ENCODE results near the gene SLC25A21.
"Not testable (repeated sequence)": the region's sequence is repeated elsewhere in the genome, so short reads cannot be mapped to it uniquely, and the experiment has no call there.

The SLC25A21 gene

DNA sequence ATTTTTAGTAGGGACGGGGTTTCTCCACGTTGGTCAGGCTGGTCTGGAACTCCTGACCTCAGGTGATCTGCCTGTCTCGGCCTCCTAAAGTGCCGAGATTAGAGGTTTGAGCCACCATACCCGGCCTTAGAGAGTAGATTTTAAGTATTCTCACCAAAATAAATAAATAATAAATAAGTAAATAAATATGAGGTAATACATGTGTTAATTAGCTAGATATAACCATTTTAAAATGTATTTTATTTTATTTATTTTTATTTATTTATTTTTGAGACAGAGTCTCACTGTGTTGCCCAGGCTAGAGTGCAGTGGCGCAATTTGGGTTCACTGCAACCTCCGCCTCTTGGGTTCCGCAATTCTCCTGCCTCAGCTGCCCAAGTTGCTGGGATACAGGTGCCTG is 12.1 kb upstream of the SLC25A21 start:
- H3K27me3 ChIP-seq (ENCODE audit: insufficient read depth, low read length); H3K36me3 ChIP-seq (ENCODE audit: insufficient read depth, low read depth, low read length); H3K4me3 ChIP-seq (ENCODE audit: low read length); H3K27ac ChIP-seq (ENCODE audit: low read length); H3K9ac ChIP-seq (ENCODE audit: low read depth, low read length); H3K9me3 ChIP-seq (ENCODE audit: insufficient read depth, low read depth, low read length); H3K4me1 ChIP-seq (ENCODE audit: insufficient read depth, low read length): not testable (repeated sequence)

DNA sequence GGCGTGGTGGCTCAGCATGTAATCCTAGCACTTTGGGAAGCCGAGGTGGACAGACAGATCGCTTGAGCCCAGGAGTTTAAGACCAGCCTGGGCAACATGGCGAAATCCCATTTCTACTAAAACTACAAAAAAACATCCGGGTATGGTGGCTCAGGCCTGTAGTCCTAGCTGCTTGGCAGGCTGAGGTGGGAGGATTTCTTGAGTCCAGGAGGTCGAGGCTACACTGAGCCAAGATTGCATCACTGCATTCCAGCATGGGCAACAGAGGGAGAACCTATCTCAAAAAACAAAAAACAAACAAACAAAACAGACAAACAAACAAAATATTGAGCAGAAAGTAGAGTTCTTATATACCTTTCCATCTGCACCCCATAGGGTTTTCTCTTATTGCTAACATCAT is 9.0 kb upstream of the SLC25A21 start:
- no peaks in the 10 kb centered on the region for H3K9me3 ChIP-seq (ENCODE audit: insufficient read depth, low read depth, low read length)
- H3K4me1 ChIP-seq (ENCODE audit: insufficient read depth, low read length), result no peaks in the 10 kb centered on the region
- H3K27me3 ChIP-seq (ENCODE audit: insufficient read depth, low read length), result no peaks in the 10 kb centered on the region
- no peak overlapping the region for H3K4me3 ChIP-seq (ENCODE audit: low read length)
- no peak overlapping the region for H3K27ac ChIP-seq (ENCODE audit: low read length)
- H3K36me3 ChIP-seq (ENCODE audit: insufficient read depth, low read depth, low read length), result no peaks in the 10 kb centered on the region
- H3K9ac ChIP-seq (ENCODE audit: low read depth, low read length), result no peak overlapping the region

DNA sequence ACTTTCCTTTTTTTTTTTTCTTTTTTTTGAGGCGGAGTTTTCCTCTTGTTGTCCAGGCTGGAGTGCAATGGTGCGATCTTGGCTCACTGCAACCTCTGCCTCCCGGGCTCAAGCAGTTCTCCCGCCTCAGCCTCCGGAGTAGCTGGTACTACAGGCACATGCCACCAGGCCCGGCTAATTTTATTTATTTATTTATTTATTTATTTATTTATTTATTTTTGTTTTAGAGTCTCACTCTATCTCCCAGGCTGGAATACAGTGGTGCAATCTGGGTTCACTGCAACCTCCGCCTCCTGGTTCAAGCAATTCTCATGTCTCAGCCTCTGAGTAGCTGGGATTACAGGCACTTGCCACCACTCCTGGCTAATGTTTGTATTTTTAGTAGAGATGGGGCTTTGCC is 8.5 kb upstream of the SLC25A21 start:
- not testable (repeated sequence) for H3K36me3 ChIP-seq (ENCODE audit: insufficient read depth, low read depth, low read length); H3K27ac ChIP-seq (ENCODE audit: low read length); H3K9me3 ChIP-seq (ENCODE audit: insufficient read depth, low read depth, low read length); H3K4me1 ChIP-seq (ENCODE audit: insufficient read depth, low read length); H3K4me3 ChIP-seq (ENCODE audit: low read length); H3K27me3 ChIP-seq (ENCODE audit: insufficient read depth, low read length); H3K9ac ChIP-seq (ENCODE audit: low read depth, low read length)

DNA sequence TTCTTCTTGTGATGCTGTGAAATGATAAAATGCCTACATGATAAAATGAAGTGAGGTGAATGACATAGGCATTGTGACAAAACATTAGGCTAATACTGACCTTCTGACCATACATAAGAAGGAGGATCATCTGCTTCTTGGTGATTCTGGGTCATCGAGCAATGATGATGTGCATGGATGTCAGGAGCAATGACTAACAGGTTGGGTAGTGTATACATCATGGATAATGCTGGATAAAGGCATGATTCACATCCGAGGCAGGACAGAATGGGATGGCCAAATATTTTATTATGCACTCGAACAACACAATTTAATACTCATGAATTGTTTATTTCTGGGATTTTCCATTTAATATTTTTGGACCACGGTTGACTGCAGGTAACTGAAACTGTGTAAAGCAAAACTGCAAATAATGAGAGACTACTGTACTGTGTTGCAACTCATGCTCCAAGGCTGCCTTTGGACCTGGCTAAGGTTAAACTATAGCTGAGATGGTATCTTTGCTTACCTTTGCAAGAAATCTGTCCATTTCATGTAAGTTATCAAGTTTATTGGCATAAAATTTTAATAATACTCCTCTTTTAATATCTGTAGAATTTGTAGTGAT is 7.6 kb upstream of the SLC25A21 start:
- no peaks in the 10 kb centered on the region for H3K4me1 ChIP-seq (ENCODE audit: insufficient read depth, low read length)
- no peaks in the 10 kb centered on the region for H3K9me3 ChIP-seq (ENCODE audit: insufficient read depth, low read depth, low read length)
- H3K36me3 ChIP-seq (ENCODE audit: insufficient read depth, low read depth, low read length), result no peaks in the 10 kb centered on the region
- H3K4me3 ChIP-seq (ENCODE audit: low read length), result no peak overlapping the region
- H3K27me3 ChIP-seq (ENCODE audit: insufficient read depth, low read length), result no peaks in the 10 kb centered on the region
- H3K9ac ChIP-seq (ENCODE audit: low read depth, low read length), result no peak overlapping the region
- H3K27ac ChIP-seq (ENCODE audit: low read length), result no peak overlapping the region

DNA sequence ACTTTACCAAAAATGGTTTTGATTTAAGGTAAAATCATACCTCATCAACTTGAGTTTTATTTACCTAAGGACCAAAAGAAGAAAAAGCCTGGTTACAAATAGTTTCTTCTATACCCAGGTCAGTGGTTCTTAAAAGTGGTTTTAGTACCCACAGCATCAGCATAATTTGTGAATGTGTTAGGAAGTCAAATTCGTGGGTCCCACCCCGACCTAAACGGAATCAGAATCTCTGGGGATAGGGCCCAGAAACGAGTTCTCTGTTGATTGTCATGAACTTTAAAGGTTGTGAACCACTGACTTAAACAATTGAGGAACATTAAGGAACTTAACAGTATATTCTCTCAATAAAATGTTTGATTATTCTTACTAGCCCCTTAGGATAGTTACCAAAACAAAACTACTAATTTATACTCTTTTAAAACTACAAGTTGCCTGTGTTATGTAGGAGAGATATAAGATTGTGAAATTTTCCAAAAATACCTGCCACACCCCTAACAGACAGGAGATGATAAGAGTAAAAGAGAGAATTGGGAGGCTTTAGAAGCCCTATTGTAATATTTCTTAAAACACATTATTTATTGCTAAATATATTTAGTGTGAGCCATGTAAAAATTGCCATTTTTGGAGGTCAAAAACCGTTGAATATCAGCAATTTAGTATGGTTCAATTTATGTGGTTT is 669 bp upstream of the SLC25A21 start:
- Histone ChIP-seq H3K27ac (ENCODE audit: low read length) (no peak overlapping the region), H3K27me3 (ENCODE audit: insufficient read depth, low read length) (no peaks in the 10 kb centered on the region), H3K36me3 (ENCODE audit: insufficient read depth, low read depth, low read length) (no peaks in the 10 kb centered on the region), H3K4me3 (ENCODE audit: low read length) (peak overlapping the region; percentile 90), H3K4me1 (ENCODE audit: insufficient read depth, low read length) (peaks cover 18% of the 10 kb centered on the region; the same call in 1 of the 2 replicates), H3K9ac (ENCODE audit: low read depth, low read length) (peak overlapping the region; percentile 98; the same call in 1 of the 2 replicates), H3K9me3 (ENCODE audit: insufficient read depth, low read depth, low read length) (no peaks in the 10 kb centered on the region)

DNA sequence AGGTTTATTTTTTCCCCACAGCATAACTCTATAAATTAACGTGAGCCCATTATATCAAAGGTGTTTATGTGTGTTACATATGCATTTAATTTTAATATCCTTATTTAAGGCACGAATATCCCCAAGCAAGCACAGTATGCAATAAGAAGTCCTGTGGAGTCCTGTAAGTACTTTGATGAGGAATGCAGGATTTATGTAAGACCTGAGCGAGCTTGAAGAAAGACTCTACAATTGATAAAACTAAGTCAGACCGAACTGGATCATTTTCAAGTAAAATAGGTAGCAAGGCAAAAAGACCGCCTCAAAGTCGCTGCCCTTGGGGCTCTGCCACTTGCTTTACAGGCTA is 755 bp downstream of the SLC25A21 start:
- H3K27me3 ChIP-seq (ENCODE audit: insufficient read depth, low read length), result no peaks in the 10 kb centered on the region
- H3K9ac ChIP-seq (ENCODE audit: low read depth, low read length), result peak overlapping the region; percentile 98
- peak overlapping the region; percentile 75 for H3K27ac ChIP-seq (ENCODE audit: low read length)
- peak overlapping the region; percentile 90 for H3K4me3 ChIP-seq (ENCODE audit: low read length)
- H3K4me1 ChIP-seq (ENCODE audit: insufficient read depth, low read length), result peaks cover 30% of the 10 kb centered on the region; the same call in 1 of the 2 replicates
- H3K9me3 ChIP-seq (ENCODE audit: insufficient read depth, low read depth, low read length), result no peaks in the 10 kb centered on the region
- H3K36me3 ChIP-seq (ENCODE audit: insufficient read depth, low read depth, low read length), result no peaks in the 10 kb centered on the region

DNA sequence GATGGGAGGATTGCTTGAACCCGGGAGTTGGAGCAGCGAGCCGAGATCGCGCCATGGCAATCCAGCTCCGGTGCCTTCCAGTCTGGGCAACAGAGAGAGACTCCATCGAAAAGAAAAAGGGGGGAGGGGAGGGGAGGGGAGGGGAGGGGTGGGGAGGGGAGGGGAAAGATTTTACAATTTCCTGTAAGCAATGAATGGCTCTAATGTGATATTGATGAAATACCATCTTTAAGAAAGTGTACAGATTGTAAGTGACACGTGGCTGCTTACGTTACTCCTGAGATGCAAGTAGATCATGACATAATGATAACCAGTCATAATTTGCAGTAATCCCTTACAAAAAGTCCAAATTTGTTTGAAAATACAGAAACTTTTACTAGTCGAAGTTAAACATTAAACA is 1.4 kb downstream of the SLC25A21 start:
- H3K4me3 ChIP-seq (ENCODE audit: low read length), result peak overlapping the region; percentile 90; the same call in 1 of the 2 replicates
- H3K9ac ChIP-seq (ENCODE audit: low read depth, low read length), result no peak overlapping the region
- no peaks in the 10 kb centered on the region for H3K36me3 ChIP-seq (ENCODE audit: insufficient read depth, low read depth, low read length)
- H3K9me3 ChIP-seq (ENCODE audit: insufficient read depth, low read depth, low read length), result no peaks in the 10 kb centered on the region
- H3K27me3 ChIP-seq (ENCODE audit: insufficient read depth, low read length), result no peaks in the 10 kb centered on the region
- H3K4me1 ChIP-seq (ENCODE audit: insufficient read depth, low read length), result peaks cover 30% of the 10 kb centered on the region; the same call in 1 of the 2 replicates
- H3K27ac ChIP-seq (ENCODE audit: low read length), result no peak overlapping the region

DNA sequence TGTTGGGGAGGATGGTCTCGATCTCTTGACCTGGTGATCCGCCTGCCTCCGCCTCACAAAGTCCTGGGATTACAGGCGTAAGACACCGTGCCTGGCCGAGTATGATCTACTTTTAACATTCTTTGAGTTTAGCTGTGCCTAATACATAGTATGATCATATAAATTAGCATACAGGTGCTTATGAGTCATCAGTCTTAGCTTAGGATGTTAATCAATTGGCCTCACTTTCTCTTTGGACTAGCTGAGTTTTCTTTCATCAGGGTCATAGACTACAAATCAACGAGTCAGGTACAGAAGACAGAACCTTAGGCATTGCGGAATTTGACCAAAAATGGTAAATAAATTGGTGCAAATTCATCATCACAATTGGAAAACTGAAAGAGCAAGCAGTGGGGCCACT is 2.2 kb downstream of the SLC25A21 start:
- H3K27me3 ChIP-seq (ENCODE audit: insufficient read depth, low read length), result no peaks in the 10 kb centered on the region
- no peak overlapping the region for H3K27ac ChIP-seq (ENCODE audit: low read length)
- no peaks in the 10 kb centered on the region for H3K36me3 ChIP-seq (ENCODE audit: insufficient read depth, low read depth, low read length)
- H3K9me3 ChIP-seq (ENCODE audit: insufficient read depth, low read depth, low read length), result no peaks in the 10 kb centered on the region
- H3K9ac ChIP-seq (ENCODE audit: low read depth, low read length), result no peak overlapping the region
- H3K4me1 ChIP-seq (ENCODE audit: insufficient read depth, low read length), result peaks cover 30% of the 10 kb centered on the region; the same call in 1 of the 2 replicates
- H3K4me3 ChIP-seq (ENCODE audit: low read length), result no peak overlapping the region

DNA sequence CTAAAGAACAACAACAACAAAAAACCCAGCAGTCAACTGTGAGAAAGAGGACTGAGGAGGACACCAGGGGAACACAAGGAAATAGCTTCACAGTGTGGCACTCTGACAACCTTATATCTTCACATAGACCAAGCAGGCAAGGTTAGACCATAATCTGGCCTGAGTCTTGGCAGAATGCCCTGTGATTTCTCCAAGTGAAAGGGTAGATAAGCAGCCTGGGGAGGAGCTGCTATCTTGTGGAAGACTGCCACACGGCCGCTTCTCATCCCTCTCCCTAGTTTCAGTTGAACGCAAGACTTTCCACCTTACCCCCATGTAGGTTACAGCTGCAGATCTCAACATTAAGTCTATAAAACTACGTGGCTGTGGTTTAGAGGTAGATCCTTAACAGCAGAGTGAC is 3.7 kb downstream of the SLC25A21 start:
- Histone ChIP-seq H3K4me1 (ENCODE audit: insufficient read depth, low read length) (peaks cover 30% of the 10 kb centered on the region; the same call in 1 of the 2 replicates), H3K9ac (ENCODE audit: low read depth, low read length) (peak overlapping the region; percentile 54; the same call in 1 of the 2 replicates), H3K27me3 (ENCODE audit: insufficient read depth, low read length) (no peaks in the 10 kb centered on the region), H3K36me3 (ENCODE audit: insufficient read depth, low read depth, low read length) (no peaks in the 10 kb centered on the region), H3K4me3 (ENCODE audit: low read length) (peak overlapping the region; percentile 12; the same call in 1 of the 2 replicates), H3K27ac (ENCODE audit: low read length) (peak overlapping the region; percentile 85), H3K9me3 (ENCODE audit: insufficient read depth, low read depth, low read length) (no peaks in the 10 kb centered on the region)

DNA sequence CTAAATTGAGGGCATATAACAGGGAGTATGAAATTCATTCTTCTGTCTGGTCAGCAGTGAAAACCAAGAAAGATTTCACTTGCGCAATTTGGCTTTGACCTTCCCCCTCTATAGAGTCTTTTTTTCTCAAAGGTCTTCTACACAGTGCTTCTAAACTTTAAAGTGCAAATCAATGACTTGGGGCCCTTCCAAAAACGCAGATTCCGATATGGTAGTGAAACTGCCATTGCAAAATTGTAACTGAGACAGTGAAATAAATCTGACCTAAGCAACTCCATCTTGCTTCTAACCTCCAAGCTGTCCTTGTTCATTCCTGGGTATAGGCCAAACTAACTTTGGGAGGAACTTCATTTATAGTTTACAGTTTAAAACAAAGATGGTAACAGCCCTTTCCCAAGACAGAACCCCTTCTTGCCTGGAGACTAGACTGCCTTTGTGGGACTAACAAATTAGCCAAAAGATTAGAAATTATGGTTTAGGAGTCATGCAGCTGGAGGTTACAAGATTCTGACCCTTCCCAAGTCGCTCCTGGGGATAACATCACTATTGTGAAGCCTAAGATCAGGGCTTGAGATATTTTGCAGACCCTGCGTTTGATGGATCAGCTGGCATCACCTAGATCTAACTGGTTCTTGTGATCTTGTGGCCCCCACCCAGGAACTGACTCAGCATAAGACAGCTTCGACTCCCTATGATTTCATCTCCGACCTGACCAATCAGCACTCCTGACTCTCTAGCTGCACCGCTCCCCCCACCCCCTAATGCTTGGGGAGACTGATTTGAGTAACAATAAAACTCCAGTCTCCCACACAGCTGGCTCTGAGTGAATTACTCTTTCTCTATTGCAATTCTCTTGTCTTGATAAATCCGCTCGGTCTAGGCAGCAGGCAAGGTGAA is 5.0 kb downstream of the SLC25A21 start:
- Histone ChIP-seq H3K4me3 (ENCODE audit: low read length) (peak overlapping the region; percentile 12; the same call in 1 of the 2 replicates), H3K36me3 (ENCODE audit: insufficient read depth, low read depth, low read length) (no peaks in the 10 kb centered on the region)

DNA sequence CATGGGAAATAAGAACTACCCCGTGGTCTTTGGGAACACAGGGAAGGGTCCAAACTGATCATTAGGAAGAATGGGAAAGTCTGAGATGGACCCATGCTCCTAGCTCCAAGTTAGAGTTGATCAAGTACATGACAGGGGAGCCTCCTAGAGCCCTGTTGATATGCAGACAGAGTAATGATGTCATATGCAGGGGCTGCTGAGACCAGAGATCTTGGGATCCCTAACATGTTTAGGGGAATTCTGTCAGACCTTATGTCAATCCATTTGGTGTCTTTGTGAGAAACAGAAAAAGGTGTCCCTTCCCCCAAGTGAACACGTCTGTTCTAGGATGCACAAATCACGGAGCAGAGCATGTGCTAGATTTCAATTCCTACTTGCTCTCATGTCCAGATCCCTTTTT is 6.6 kb downstream of the SLC25A21 start:
- Histone ChIP-seq H3K9me3 (ENCODE audit: insufficient read depth, low read depth, low read length) (no peaks in the 10 kb centered on the region), H3K4me3 (ENCODE audit: low read length) (no peak overlapping the region), H3K36me3 (ENCODE audit: insufficient read depth, low read depth, low read length) (no peaks in the 10 kb centered on the region), H3K4me1 (ENCODE audit: insufficient read depth, low read length) (peaks cover 25% of the 10 kb centered on the region; the same call in 1 of the 2 replicates), H3K9ac (ENCODE audit: low read depth, low read length) (no peak overlapping the region), H3K27me3 (ENCODE audit: insufficient read depth, low read length) (no peaks in the 10 kb centered on the region), H3K27ac (ENCODE audit: low read length) (no peak overlapping the region)

More for the DNA sequence above, 5.0 kb downstream of the SLC25A21 start:
- Histone ChIP-seq H3K4me1 (ENCODE audit: insufficient read depth, low read length) (peaks cover 27% of the 10 kb centered on the region; the same call in 1 of the 2 replicates), H3K27me3 (ENCODE audit: insufficient read depth, low read length) (no peaks in the 10 kb centered on the region), H3K27ac (ENCODE audit: low read length) (peak overlapping the region; percentile 46), H3K9ac (ENCODE audit: low read depth, low read length) (peak overlapping the region; percentile 23; the same call in 1 of the 2 replicates), H3K9me3 (ENCODE audit: insufficient read depth, low read depth, low read length) (no peaks in the 10 kb centered on the region)

All from iPS-20b (cell line).